ENCODE measurements around the gene CCND1.

GRCh38 chr11:69662021-69662698 is 21.2 kb downstream of the CCND1 start:
- TF ChIP-seq EZH2 (IDR thresholded peaks at IDR 0.05; ENCODE audit: low read length, missing control alignments) = no peak
- TF ChIP-seq CTCF (conservative IDR thresholded peaks at IDR 0.05 in 1 of 2, IDR thresholded peaks at IDR 0.05 in 1 of 2; ENCODE audit: low read depth in 1 of 2, low read length in 2 of 2) = peak in 1 of 2 donors; percentile 31
